ENCODE measurements around the gene EPHB2.

EPHB2 gene

GRCh38 chr1:22851517-22851916, 140.9 kb downstream of the EPHB2 start:
- CTCF ChIA-PET, result interaction anchor here (1.5 to 2.7 kb wide), 3 partner anchors 10 to 147 kb away, joined by 5 to 13 read pairs (median 7); no protein-coding TSS in a partner anchor
- DNase-seq (ENCODE audit: extremely low spot score), result no peak
- no peak for TF ChIP-seq CTCF (IDR thresholded peaks at IDR 0.05; ENCODE audit: control extremely low read depth, extremely low read depth, low read depth, missing control alignments)
- POLR2A ChIA-PET, result no interaction called here

GRCh38 chr1:22852144-22852655, 141.6 kb downstream of the EPHB2 start:
- no peak for DNase-seq (ENCODE audit: extremely low spot score)
- ChIA-PET CTCF (interaction anchor here (2.6 to 2.7 kb wide), 2 partner anchors 10 to 148 kb away, joined by 7 to 13 read pairs; no protein-coding TSS in a partner anchor), POLR2A (no interaction called here)
- TF ChIP-seq CTCF (IDR thresholded peaks at IDR 0.05; ENCODE audit: control extremely low read depth, extremely low read depth, low read depth, missing control alignments), result no peak

GRCh38 chr1:22853651-22854185, 143.1 kb downstream of the EPHB2 start:
- POLR2A ChIA-PET, result no interaction called here
- TF ChIP-seq CTCF (IDR thresholded peaks at IDR 0.05; ENCODE audit: control extremely low read depth, extremely low read depth, low read depth, missing control alignments), result no peak
- CTCF ChIA-PET, result interaction anchor here (2.6 to 2.7 kb wide), 2 partner anchors 8 to 149 kb away, joined by 7 to 13 read pairs; no protein-coding TSS in a partner anchor
- no peak for DNase-seq (ENCODE audit: extremely low spot score)

GRCh38 chr1:22854688-22855565, 144.3 kb downstream of the EPHB2 start:
- DNase-seq (ENCODE audit: extremely low spot score), result no peak
- CTCF ChIA-PET, result no interaction called here
- TF ChIP-seq CTCF (IDR thresholded peaks at IDR 0.05; ENCODE audit: control extremely low read depth, extremely low read depth, low read depth, missing control alignments), result no peak
- POLR2A ChIA-PET, result no interaction called here

GRCh38 chr1:22855668-22856606, 145.3 kb downstream of the EPHB2 start:
- ChIA-PET CTCF (no interaction called here), POLR2A (no interaction called here)
- DNase-seq (ENCODE audit: extremely low spot score), result no peak
- no peak for TF ChIP-seq CTCF (IDR thresholded peaks at IDR 0.05; ENCODE audit: control extremely low read depth, extremely low read depth, low read depth, missing control alignments)

- no peak for TF ChIP-seq CTCF (IDR thresholded peaks at IDR 0.05; ENCODE audit: control extremely low read depth, extremely low read depth, low read depth, missing control alignments)
- ChIA-PET CTCF (interaction anchor here (0.8 to 1.3 kb wide), 2 partner anchors 17 to 31 kb away, joined by 3 to 4 read pairs; no protein-coding TSS in a partner anchor), POLR2A (no interaction called here)
- DNase-seq (ENCODE audit: extremely low spot score), result no peak
Observed at GRCh38 chr1:22857661-22858060, 147.0 kb downstream of the EPHB2 start.
